ENCODE results near the gene PARL.

GRCh38 chr3:183801601-183802000, 83.1 kb downstream of the PARL start:
- no peak for TF ChIP-seq CTCF (IDR thresholded peaks at IDR 0.05; ENCODE audit: low read depth, low read length)
- no peak for TF ChIP-seq EZH2phosphoT487 (IDR thresholded peaks at IDR 0.05; ENCODE audit: low read depth)

All from OCI-LY3 (cell line).